ENCODE data around the gene SIDT1.

DNA sequence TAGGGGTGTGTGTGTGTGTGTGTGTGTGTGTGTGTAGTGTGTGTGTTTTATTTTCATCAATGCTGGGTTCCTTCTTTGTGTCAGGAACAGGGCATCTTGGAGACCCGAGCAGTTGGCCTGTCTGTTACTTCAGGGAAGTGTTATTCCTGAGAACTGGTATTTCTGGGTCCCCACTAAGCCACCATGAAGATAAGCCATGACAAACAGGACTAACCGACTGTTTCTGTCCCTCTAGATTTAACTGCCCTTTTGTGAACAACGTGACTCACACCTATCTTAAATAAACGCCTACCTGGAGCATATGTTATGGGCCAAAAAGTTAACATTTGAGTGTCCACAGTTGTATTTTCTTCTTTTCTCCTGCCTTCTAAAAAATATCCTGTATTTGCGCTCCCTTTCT lies 19.5 kb downstream of the SIDT1 start:
- TF ChIP-seq, protein P1, sequence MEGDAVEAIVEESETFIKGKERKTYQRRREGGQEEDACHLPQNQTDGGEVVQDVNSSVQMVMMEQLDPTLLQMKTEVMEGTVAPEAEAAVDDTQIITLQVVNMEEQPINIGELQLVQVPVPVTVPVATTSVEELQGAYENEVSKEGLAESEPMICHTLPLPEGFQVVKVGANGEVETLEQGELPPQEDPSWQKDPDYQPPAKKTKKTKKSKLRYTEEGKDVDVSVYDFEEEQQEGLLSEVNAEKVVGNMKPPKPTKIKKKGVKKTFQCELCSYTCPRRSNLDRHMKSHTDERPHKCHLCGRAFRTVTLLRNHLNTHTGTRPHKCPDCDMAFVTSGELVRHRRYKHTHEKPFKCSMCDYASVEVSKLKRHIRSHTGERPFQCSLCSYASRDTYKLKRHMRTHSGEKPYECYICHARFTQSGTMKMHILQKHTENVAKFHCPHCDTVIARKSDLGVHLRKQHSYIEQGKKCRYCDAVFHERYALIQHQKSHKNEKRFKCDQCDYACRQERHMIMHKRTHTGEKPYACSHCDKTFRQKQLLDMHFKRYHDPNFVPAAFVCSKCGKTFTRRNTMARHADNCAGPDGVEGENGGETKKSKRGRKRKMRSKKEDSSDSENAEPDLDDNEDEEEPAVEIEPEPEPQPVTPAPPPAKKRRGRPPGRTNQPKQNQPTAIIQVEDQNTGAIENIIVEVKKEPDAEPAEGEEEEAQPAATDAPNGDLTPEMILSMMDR (IDR thresholded peaks at IDR 0.05), result no peak
- no peak for TF ChIP-seq POLR2A (IDR thresholded peaks at IDR 0.05)
